CD14-positive monocyte (primary cell): ENCODE measurements around the gene SMYD4. TPM values are rescaled to one million over a fixed set of nuclear protein-coding genes. Genes with fewer than 3 reads are reported as not detected.
A peak's percentile ranks its signal among the peaks of the same experiment; 100 is the strongest.

Experiments
- DNase-seq, 3 donors: peaks; one replicate each; pipeline ENCODE4 v3.0.0-alpha.2; 2011 to 2022
- H2AFZ ChIP-seq: 2 replicates; pipeline ENCODE4 v1.6.0; 2012; ENCODE audit warnings: mild to moderate bottlenecking, low read depth, low read length, inconsistent platforms; ENCODE audit not compliant: insufficient read depth, poor library complexity, severe bottlenecking
- H3K27ac ChIP-seq, 2 donors: 1 replicate in 1 of 2; 2 replicates in 1 of 2; pipeline ENCODE4 v1.5.1; 2012 to 2013; ENCODE audit warnings: low read length in 2 of 2, control low read depth in 1 of 2, inconsistent platforms in 1 of 2, low read depth in 1 of 2, mild to moderate bottlenecking in 1 of 2
- H3K27me3 ChIP-seq, 2 donors: one replicate each; pipeline versions ENCODE4 v1.6.0 to v1.6.1; 2011 to 2013; ENCODE audit warnings: low read length in 2 of 2; ENCODE audit not compliant: control insufficient read depth in 2 of 2, insufficient read depth in 2 of 2
- H3K36me3 ChIP-seq, 2 donors: replicated peaks in 1 of 2; 1 replicate in 1 of 2; 2 replicates in 1 of 2; pipeline versions ENCODE4 v1.5.1 to v1.6.1; 2012 to 2013; ENCODE audit warnings: low read length in 2 of 2, control low read depth in 1 of 2, inconsistent platforms in 1 of 2, mild to moderate bottlenecking in 1 of 2; ENCODE audit not compliant: insufficient read depth in 2 of 2, control insufficient read depth in 1 of 2
- H3K4me1 ChIP-seq, 2 donors: 1 replicate in 1 of 2; 2 replicates in 1 of 2; pipeline versions ENCODE4 v1.5.1 to v1.6.1; 2012 to 2013; ENCODE audit warnings: low read length in 2 of 2, control low read depth in 1 of 2, inconsistent platforms in 1 of 2, mild to moderate bottlenecking in 1 of 2, moderate library complexity in 1 of 2; ENCODE audit not compliant: insufficient read depth in 2 of 2, control insufficient read depth in 1 of 2
- H3K4me2 ChIP-seq: replicated peaks from 2 replicates; pipeline ENCODE3; 2012; ENCODE audit warnings: low read length, moderate library complexity, mild to moderate bottlenecking; ENCODE audit not compliant: poor library complexity, severe bottlenecking; ENCODE audit errors: extremely low read depth
- H3K4me3 ChIP-seq, 3 experiments: fragments of 200-600 bp in 1 of 3; sonication (generic) in 1 of 3; replicated peaks in 1 of 3; 1 replicate in 2 of 3; 2 replicates in 1 of 3; pipeline ENCODE4 v1.5.1; 2011 to 2013; ENCODE audit warnings: low read length in 3 of 3, mild to moderate bottlenecking in 3 of 3, control low read depth in 2 of 3, low read depth in 2 of 3, inconsistent platforms in 1 of 3, moderate library complexity in 1 of 3
- H3K79me2 ChIP-seq: 2 replicates; pipeline ENCODE4 v1.6.0; 2012; ENCODE audit warnings: mild to moderate bottlenecking, control low read depth, inconsistent platforms, low read length, moderate library complexity; ENCODE audit not compliant: insufficient read depth
- H3K9ac ChIP-seq: 2 replicates; pipeline ENCODE4 v1.6.0; 2017; ENCODE audit warnings: low read length, mild to moderate bottlenecking; ENCODE audit not compliant: insufficient read depth, poor library complexity, severe bottlenecking
- H3K9me3 ChIP-seq, 2 donors: replicated peaks in 1 of 2; 1 replicate in 1 of 2; 2 replicates in 1 of 2; pipeline versions ENCODE4 v1.5.1 to v1.6.1; 2012 to 2013; ENCODE audit warnings: low read length in 2 of 2, control low read depth in 1 of 2; ENCODE audit not compliant: control insufficient read depth in 1 of 2, insufficient read depth in 1 of 2
- H4K20me1 ChIP-seq: 2 replicates; pipeline ENCODE4 v1.6.0; 2012; ENCODE audit warnings: mild to moderate bottlenecking, low read length, control low read depth, moderate library complexity; ENCODE audit not compliant: insufficient read depth
- H3K27ac Mint-ChIP-seq, 7 donors: one replicate each; pipeline ENCODE4 v1.8.0; 2020; ENCODE audit warnings: mild to moderate bottlenecking in 7 of 7, mixed read lengths in 7 of 7, moderate library complexity in 6 of 7, inconsistent platforms in 2 of 7
- H3K27me3 Mint-ChIP-seq, 3 donors: one replicate each; pipeline ENCODE4 v1.8.0; 2021 to 2022; ENCODE audit warnings: low read depth in 3 of 3, mild to moderate bottlenecking in 3 of 3, mixed read lengths in 3 of 3, moderate library complexity in 3 of 3, inconsistent platforms in 1 of 3
- H3K36me3 Mint-ChIP-seq, 2 donors: one replicate each; pipeline ENCODE4 v1.8.0; 2020; ENCODE audit warnings: mixed read lengths in 2 of 2, inconsistent platforms in 1 of 2, mild to moderate bottlenecking in 1 of 2
- H3K4me1 Mint-ChIP-seq: one replicate; pipeline ENCODE4 v1.8.0; 2020; ENCODE audit warnings: mild to moderate bottlenecking, mixed read lengths
- H3K4me3 Mint-ChIP-seq, 2 donors: one replicate each; pipeline ENCODE4 v1.8.0; 2020; ENCODE audit warnings: mild to moderate bottlenecking in 2 of 2, mixed read lengths in 2 of 2, moderate library complexity in 1 of 2
- H3K9me3 Mint-ChIP-seq, 7 donors: one replicate each; pipeline ENCODE4 v1.8.0; 2020 to 2022; ENCODE audit warnings: mixed read lengths in 7 of 7, mild to moderate bottlenecking in 6 of 7, moderate library complexity in 6 of 7, inconsistent platforms in 2 of 7
- CTCF ChIP-seq: fragments of 200-600 bp; IDR thresholded peaks from one replicate; pipeline ENCODE4 v1.8.0; 2022; ENCODE audit warnings: antibody characterized with exemption, mild to moderate bottlenecking
- WGBS: methylation state at CpG from one replicate; pipeline ENCODE4 v1.1.5; 2013; ENCODE audit warnings: missing lambda C conversion rate; ENCODE audit not compliant: insufficient coverage; 5-methylcytosine and 5-hydroxymethylcytosine counted together
- intact Hi-C, 2 donors: fragments of 100-400 bp; cut with micrococcal nuclease; formaldehyde crosslinking; loops; one replicate each; pipeline versions ENCODE4 v1.15.0 to v1.15.1; 2023
- polyA plus RNA-seq, 3 donors: library from polyadenylated mRNA; depleted of rRNA in 1 of 3; unstranded in 2 of 3; stranded (reverse) in 1 of 3; fragments of 300-500 nt in 2 of 3; fragments of >200 nt in 1 of 3; fragmentation: Illumina TruSeq in 2 of 3; gene quantifications; 1 replicate in 2 of 3; 2 replicates in 1 of 3; pipeline ENCODE4 v1.2.3, GENCODE V29; 2012 to 2021

Gene SMYD4
- polyA plus RNA-seq, 3 donors: 3.2 to 7.6 (median 6.1) TPM

GRCh38 chr17:1776857-1777256 lies 52.8 kb downstream of the SMYD4 start:
- Histone ChIP-seq H3K9ac (no peak overlapping the region), H3K27ac (no peak overlapping the region), H3K79me2 (no peaks in the 10 kb centered on the region), H3K9me3 (no peaks in the 10 kb centered on the region), H4K20me1 (no peaks in the 10 kb centered on the region), H3K4me2 (no peak overlapping the region), H3K4me1 (peaks cover 3% of the 10 kb centered on the region in 2 donors), H2AFZ (no peak overlapping the region), H3K27me3 (no peaks in the 10 kb centered on the region), H3K36me3 (peaks cover 19 to 39% of the 10 kb centered on the region in 2 donors), H3K4me3 (no peak overlapping the region)
- Mint-ChIP-seq H3K27me3 (peaks cover 0 to 1% (median 0%) of the 10 kb centered on the region in 3 donors), H3K4me3 (no peak overlapping the region), H3K36me3 (peaks cover 42 to 58% of the 10 kb centered on the region in 2 donors), H3K27ac (peak overlapping the region in 2 of 7 donors; percentile 18 to 55), H3K4me1 (peaks cover 5% of the 10 kb centered on the region), H3K9me3 (no peaks in the 10 kb centered on the region)
- intact Hi-C loops: no loop called here
- no peak for TF ChIP-seq CTCF
- no peak for DNase-seq
- 100% methylated on average over 4 of the region's 7 CpGs for WGBS

GRCh38 chr17:1776328-1776727 lies 53.4 kb downstream of the SMYD4 start:
- no peak overlapping the region for H3K4me2 ChIP-seq
- peaks cover 19 to 34% of the 10 kb centered on the region in 2 donors for H3K36me3 ChIP-seq
- WGBS: 91% methylated on average over 6 of the region's 10 CpGs
- H3K4me1 ChIP-seq: peaks cover 6 to 7% of the 10 kb centered on the region in 2 donors
- DNase-seq: no peak
- H3K79me2 ChIP-seq: no peaks in the 10 kb centered on the region
- H3K27me3 ChIP-seq: no peaks in the 10 kb centered on the region
- no peaks in the 10 kb centered on the region for H4K20me1 ChIP-seq
- peak overlapping the region in 1 of 7 donors; percentile 9 for H3K27ac Mint-ChIP-seq
- H3K9me3 ChIP-seq: no peaks in the 10 kb centered on the region
- no peak overlapping the region for H3K27ac ChIP-seq
- no peak overlapping the region for H2AFZ ChIP-seq
- H3K9ac ChIP-seq: no peak overlapping the region
- H3K9me3 Mint-ChIP-seq: no peaks in the 10 kb centered on the region
- peaks cover 38 to 53% of the 10 kb centered on the region in 2 donors for H3K36me3 Mint-ChIP-seq
- H3K4me3 Mint-ChIP-seq: no peak overlapping the region
- peaks cover 8% of the 10 kb centered on the region for H3K4me1 Mint-ChIP-seq
- intact Hi-C loops: no loop called here
- H3K4me3 ChIP-seq: no peak overlapping the region
- TF ChIP-seq CTCF: no peak
- H3K27me3 Mint-ChIP-seq: peaks cover 0 to 1% (median 0%) of the 10 kb centered on the region in 3 donors
